CD4-positive, alpha-beta T cell treated with Interleukin-6 at 100 ng/mL for 8 hours (primary cell): ENCODE measurements around the gene RAD51AP1.

Experiments used
- DNase-seq: peaks from one replicate; pipeline ENCODE4 v3.0.0-alpha.2; 2020; ENCODE audit warnings: mixed read lengths, low spot score

The RAD51AP1 gene

GRCh38 chr12:4591180-4591687, 52.5 kb downstream of the RAD51AP1 start:
- DNase-seq: no peak

DNA sequence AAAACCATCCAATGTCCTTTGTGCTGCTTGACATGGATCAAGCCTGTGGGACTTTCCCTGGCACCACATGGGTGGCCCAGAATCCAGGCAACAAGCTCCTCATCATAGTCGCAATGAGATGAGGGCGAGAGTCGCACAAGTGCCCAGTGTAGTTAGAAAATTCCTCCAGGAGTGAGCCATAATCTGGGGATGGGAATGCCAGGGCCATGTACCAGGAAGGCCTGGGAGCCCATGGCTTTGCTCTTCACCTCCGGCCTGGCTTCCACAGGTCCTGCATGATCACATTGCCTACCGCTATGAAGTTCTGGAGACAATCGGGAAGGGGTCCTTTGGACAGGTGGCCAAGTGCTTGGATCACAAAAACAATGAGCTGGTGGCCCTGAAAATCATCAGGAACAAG, 57.2 kb downstream of the RAD51AP1 start:
- DNase-seq: no peak

- no peak for DNase-seq
Observed at GRCh38 chr12:4603421-4603820, 64.7 kb downstream of the RAD51AP1 start.

GRCh38 chr12:4603946-4604345, 65.3 kb downstream of the RAD51AP1 start:
- DNase-seq: no peak

GRCh38 chr12:4604684-4605193, 66.0 kb downstream of the RAD51AP1 start:
- DNase-seq: peak; percentile 81

DNA sequence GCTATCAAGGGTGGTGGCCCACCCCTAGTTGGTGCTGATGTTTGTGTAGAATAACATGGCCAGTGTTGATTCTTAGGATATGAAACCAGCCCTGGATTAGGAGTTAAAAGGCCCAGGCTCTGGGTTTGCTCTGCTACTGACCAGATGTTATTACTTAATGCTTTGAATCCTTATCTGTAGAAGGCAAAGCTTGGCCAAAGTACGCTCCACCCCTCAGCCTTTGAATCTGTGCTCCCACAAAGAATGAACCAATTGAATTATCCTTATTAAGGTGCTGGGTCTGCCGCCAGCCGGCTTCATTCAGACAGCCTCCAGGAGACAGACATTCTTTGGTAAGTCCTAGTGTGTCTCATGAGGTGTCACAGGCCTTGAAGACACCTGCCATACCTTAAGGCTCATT, 68.4 kb downstream of the RAD51AP1 start:
- DNase-seq: no peak

DNA sequence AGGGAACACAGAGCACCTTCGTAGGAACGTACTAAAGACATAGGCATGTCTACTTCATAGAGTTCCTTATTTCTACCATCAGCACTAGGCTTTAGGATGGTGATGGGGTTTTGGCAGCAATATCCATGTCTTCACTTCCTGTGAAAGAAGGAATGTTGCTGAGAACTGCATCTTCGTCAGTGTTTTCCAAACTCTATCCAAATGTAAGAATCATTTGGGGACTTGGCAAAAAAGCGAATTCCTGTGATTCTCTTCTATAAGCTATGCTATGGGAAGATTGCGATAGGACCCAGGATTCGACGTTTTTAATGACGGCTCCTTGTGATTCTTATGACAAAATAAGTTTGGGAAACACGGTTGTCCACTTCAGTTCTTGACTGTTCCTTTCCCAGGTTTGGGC, 70.4 kb downstream of the RAD51AP1 start:
- DNase-seq: no peak
